Liver (tissue), 9 donors: ENCODE measurements around the gene SERP2. TPM values are rescaled to one million over a fixed set of nuclear protein-coding genes. Genes with fewer than 3 reads are reported as not detected.

Experiments
- DNase-seq: peaks from one replicate; pipeline ENCODE4 v3.0.0-alpha.2; 2017; ENCODE audit warnings: low spot score
- H3K27ac ChIP-seq, 2 donors: one replicate each; pipeline ENCODE4 v1.7.0; 2013; ENCODE audit warnings: inconsistent platforms in 2 of 2, low read length in 2 of 2, control low read depth in 1 of 2, low read depth in 1 of 2, mild to moderate bottlenecking in 1 of 2
- H3K27me3 ChIP-seq, 4 donors: one replicate each; pipeline versions ENCODE4 v1.6.1 to v1.7.0; 2013; ENCODE audit warnings: low read length in 3 of 4, inconsistent platforms in 1 of 4, mild to moderate bottlenecking in 1 of 4, moderate library complexity in 1 of 4; ENCODE audit not compliant: control insufficient read depth in 4 of 4, insufficient read depth in 4 of 4
- H3K36me3 ChIP-seq, 4 donors: one replicate each; pipeline versions ENCODE4 v1.6.1 to v1.7.0; 2013; ENCODE audit warnings: low read length in 3 of 4, mild to moderate bottlenecking in 3 of 4, low read depth in 1 of 4, moderate library complexity in 1 of 4; ENCODE audit not compliant: control insufficient read depth in 4 of 4, insufficient read depth in 3 of 4
- H3K4me1 ChIP-seq, 4 donors: one replicate each; pipeline versions ENCODE4 v1.6.1 to v1.7.0; 2013; ENCODE audit warnings: low read length in 3 of 4, mild to moderate bottlenecking in 3 of 4, moderate library complexity in 1 of 4; ENCODE audit not compliant: control insufficient read depth in 4 of 4, insufficient read depth in 4 of 4
- H3K4me3 ChIP-seq, 3 donors: one replicate each; pipeline versions ENCODE4 v1.6.1 to v1.7.0; 2013; ENCODE audit warnings: low read length in 3 of 3, control low read depth in 1 of 3, low read depth in 1 of 3, mild to moderate bottlenecking in 1 of 3
- H3K9ac ChIP-seq, 2 donors: one replicate each; pipeline ENCODE4 v1.7.0; 2013; ENCODE audit warnings: low read length in 2 of 2, mild to moderate bottlenecking in 2 of 2, moderate library complexity in 2 of 2, control low read depth in 1 of 2, low read depth in 1 of 2
- H3K9me3 ChIP-seq, 4 donors: one replicate each; pipeline versions ENCODE4 v1.6.1 to v1.7.0; 2013; ENCODE audit warnings: low read length in 3 of 4; ENCODE audit not compliant: control insufficient read depth in 4 of 4
- ATF3 ChIP-seq: IDR thresholded peaks from 2 replicates; pipeline ENCODE4 v1.6.1; 2016; ENCODE audit warnings: antibody characterized with exemption
- FOXA2 ChIP-seq: IDR thresholded peaks from 2 replicates; pipeline ENCODE4 v1.6.1; 2016; ENCODE audit warnings: antibody characterized with exemption
- HNF4A ChIP-seq, 2 donors: conservative IDR thresholded peaks; 2 replicates each; pipeline ENCODE4 v1.6.1; 2016; ENCODE audit warnings: antibody characterized with exemption in 2 of 2, mild to moderate bottlenecking in 2 of 2
- HNF4G ChIP-seq: IDR thresholded peaks from 2 replicates; pipeline ENCODE4 v1.6.1; 2016; ENCODE audit warnings: antibody characterized with exemption
- JUND ChIP-seq, 2 donors: IDR thresholded peaks; 2 replicates each; pipeline ENCODE4 v1.6.1; 2016; ENCODE audit warnings: antibody characterized with exemption in 2 of 2
- MAX ChIP-seq: IDR thresholded peaks from 2 replicates; pipeline ENCODE4 v1.6.1; 2016; ENCODE audit warnings: antibody characterized with exemption
- NR2F2 ChIP-seq: IDR thresholded peaks from 2 replicates; pipeline ENCODE4 v1.6.1; 2016; ENCODE audit warnings: antibody characterized with exemption
- RAD21 ChIP-seq, 2 donors: IDR thresholded peaks; 2 replicates each; pipeline ENCODE4 v1.6.1; 2016; ENCODE audit warnings: antibody characterized with exemption in 2 of 2, mild to moderate bottlenecking in 2 of 2
- REST ChIP-seq: IDR thresholded peaks from 2 replicates; pipeline ENCODE4 v1.6.1; 2016; ENCODE audit warnings: antibody characterized with exemption, mild to moderate bottlenecking
- RXRA ChIP-seq, 2 donors: IDR thresholded peaks; 2 replicates each; pipeline ENCODE4 v1.6.1; 2017 to 2018; ENCODE audit warnings: antibody characterized with exemption in 2 of 2, mild to moderate bottlenecking in 1 of 2
- SP1 ChIP-seq: IDR thresholded peaks from 2 replicates; pipeline ENCODE4 v1.6.1; 2018; ENCODE audit warnings: antibody characterized with exemption, mild to moderate bottlenecking
- TAF1 ChIP-seq: conservative IDR thresholded peaks from 2 replicates; pipeline ENCODE4 v1.6.1; 2016; ENCODE audit warnings: antibody characterized with exemption, mild to moderate bottlenecking
- YY1 ChIP-seq: IDR thresholded peaks from 2 replicates; pipeline ENCODE4 v1.6.1; 2016; ENCODE audit warnings: antibody characterized with exemption, mild to moderate bottlenecking
- WGBS: extraction: QIAGEN DNeasy Blood & Tissue Kit; methylation state at CpG from one replicate; pipeline ENCODE4 v1.1.7; 2013; 5-methylcytosine and 5-hydroxymethylcytosine counted together
- polyA plus RNA-seq, 2 donors: library from polyadenylated mRNA; stranded (reverse) in 1 of 2; unstranded in 1 of 2; fragments of 200-250 nt in 1 of 2; fragments of >200 nt in 1 of 2; fragmentation: Nextera tagmentation in 1 of 2; extraction: Ambion mirVana in 1 of 2; gene quantifications; one replicate each; pipeline versions ENCODE4 v1.2.1 to v1.2.3, GENCODE V29; 2013 to 2015
- total RNA-seq, 2 donors: library from RNA; depleted of rRNA; stranded (reverse); fragments of >200 nt; gene quantifications; one replicate each; pipeline ENCODE4 v1.2.3, GENCODE V29; 2014
- TF ChIP-seq, protein P1 (sequence below): IDR thresholded peaks from 2 replicates; pipeline ENCODE4 v1.6.1; 2016; ENCODE audit warnings: antibody characterized with exemption
- donor health status: healthy.
- donor health status: healthy.
- donor health status: healthy.
- donor health status: healthy.
- donor health status: healthy.

The SERP2 gene
- total and polyA plus RNA-seq, 4 donors, result 2.0 to 4.6 (median 3.6) TPM

- Histone ChIP-seq H3K9me3 (no peaks in the 10 kb centered on the region), H3K4me3 (no peak overlapping the region), H3K27ac (no peak overlapping the region), H3K4me1 (peaks cover 2 to 31% (median 25%) of the 10 kb centered on the region in 4 donors), H3K36me3 (no peaks in the 10 kb centered on the region), H3K27me3 (no peaks in the 10 kb centered on the region), H3K9ac (no peak overlapping the region)
- no peak for DNase-seq
- 87% methylated on average over 5 of the region's 5 CpGs for WGBS
- TF ChIP-seq ATF3 (no peak), YY1 (no peak), RAD21 (IDR thresholded peaks at IDR 0.05) (no peak), HNF4A (conservative IDR thresholded peaks at IDR 0.05) (no peak), NR2F2 (no peak), RXRA (IDR thresholded peaks at IDR 0.05) (no peak), SP1 (no peak), TAF1 (no peak), REST (no peak), HNF4G (no peak), JUND (IDR thresholded peaks at IDR 0.05) (no peak)
- TF ChIP-seq, protein P1, sequence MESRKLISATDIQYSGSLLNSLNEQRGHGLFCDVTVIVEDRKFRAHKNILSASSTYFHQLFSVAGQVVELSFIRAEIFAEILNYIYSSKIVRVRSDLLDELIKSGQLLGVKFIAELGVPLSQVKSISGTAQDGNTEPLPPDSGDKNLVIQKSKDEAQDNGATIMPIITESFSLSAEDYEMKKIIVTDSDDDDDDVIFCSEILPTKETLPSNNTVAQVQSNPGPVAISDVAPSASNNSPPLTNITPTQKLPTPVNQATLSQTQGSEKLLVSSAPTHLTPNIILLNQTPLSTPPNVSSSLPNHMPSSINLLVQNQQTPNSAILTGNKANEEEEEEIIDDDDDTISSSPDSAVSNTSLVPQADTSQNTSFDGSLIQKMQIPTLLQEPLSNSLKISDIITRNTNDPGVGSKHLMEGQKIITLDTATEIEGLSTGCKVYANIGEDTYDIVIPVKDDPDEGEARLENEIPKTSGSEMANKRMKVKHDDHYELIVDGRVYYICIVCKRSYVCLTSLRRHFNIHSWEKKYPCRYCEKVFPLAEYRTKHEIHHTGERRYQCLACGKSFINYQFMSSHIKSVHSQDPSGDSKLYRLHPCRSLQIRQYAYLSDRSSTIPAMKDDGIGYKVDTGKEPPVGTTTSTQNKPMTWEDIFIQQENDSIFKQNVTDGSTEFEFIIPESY, result no peak
Measured at GRCh38 chr13:44406617-44407016, 33.0 kb downstream of the SERP2 start.

GRCh38 chr13:44407379-44407778 is 33.8 kb downstream of the SERP2 start:
- DNase-seq, result no peak
- TF ChIP-seq JUND (IDR thresholded peaks at IDR 0.05) (no peak), ATF3 (no peak), FOXA2 (no peak), REST (no peak), RXRA (IDR thresholded peaks at IDR 0.05) (no peak), MAX (no peak)
- TF ChIP-seq, protein P1, result no peak
- Histone ChIP-seq H3K4me1 (peaks cover 1 to 26% (median 19%) of the 10 kb centered on the region in 4 donors), H3K9ac (no peak overlapping the region), H3K4me3 (no peak overlapping the region), H3K36me3 (no peaks in the 10 kb centered on the region), H3K27me3 (no peaks in the 10 kb centered on the region), H3K27ac (no peak overlapping the region), H3K9me3 (no peaks in the 10 kb centered on the region)
- WGBS, result 82% methylated on average over 3 of the region's 3 CpGs
